H9 (cell line): ENCODE data around the gene TRIM54. TPM values are rescaled to one million over a fixed set of nuclear protein-coding genes. Genes with fewer than 3 reads are reported as not detected.

ENCODE experiments used
- DNase-seq: peaks from one replicate; pipeline ENCODE4 v3.0.0-alpha.2; 2017
- H2AFZ ChIP-seq: one replicate; pipeline ENCODE4 v1.6.1; 2013; ENCODE audit warnings: mild to moderate bottlenecking, low read length, control low read depth, moderate library complexity
- H2AK5ac ChIP-seq: 2 replicates; pipeline ENCODE4 v1.6.1; 2013; ENCODE audit warnings: low read length, control low read depth, mixed read lengths; ENCODE audit not compliant: insufficient read length
- H2BK120ac ChIP-seq: one replicate; pipeline ENCODE4 v1.6.1; 2013; ENCODE audit warnings: low read depth, mild to moderate bottlenecking, low read length, control low read depth, inconsistent platforms; ENCODE audit not compliant: poor library complexity, severe bottlenecking
- H2BK12ac ChIP-seq: 2 replicates; pipeline ENCODE4 v1.6.1; 2013; ENCODE audit warnings: low read length, control low read depth, mixed read lengths, low read depth; ENCODE audit not compliant: insufficient read length
- H2BK15ac ChIP-seq: 2 replicates; pipeline ENCODE4 v1.6.1; 2013; ENCODE audit warnings: low read depth, low read length, control low read depth
- H2BK20ac ChIP-seq: one replicate; pipeline ENCODE4 v1.6.1; 2013; ENCODE audit warnings: low read depth, mild to moderate bottlenecking, low read length, control low read depth, inconsistent platforms; ENCODE audit not compliant: poor library complexity, severe bottlenecking
- H2BK5ac ChIP-seq: 2 replicates; pipeline ENCODE4 v1.6.1; 2013; ENCODE audit warnings: low read length, control low read depth, mixed read lengths; ENCODE audit not compliant: insufficient read length
- H3K14ac ChIP-seq: 2 replicates; pipeline ENCODE4 v1.6.1; 2013; ENCODE audit warnings: low read length, control low read depth; ENCODE audit not compliant: insufficient read depth
- H3K18ac ChIP-seq: 2 replicates; pipeline ENCODE4 v1.6.1; 2013; ENCODE audit warnings: low read depth, mild to moderate bottlenecking, mixed read lengths, low read length, control low read depth; ENCODE audit not compliant: insufficient read length
- H3K23ac ChIP-seq: 2 replicates; pipeline ENCODE4 v1.6.1; 2013; ENCODE audit warnings: low read length, control low read depth, mixed read lengths, low read depth; ENCODE audit not compliant: insufficient read length
- H3K23me2 ChIP-seq: 2 replicates; pipeline ENCODE4 v1.6.1; 2013; ENCODE audit warnings: low read depth, mild to moderate bottlenecking, mixed read lengths, low read length, control low read depth; ENCODE audit not compliant: insufficient read length, poor library complexity, severe bottlenecking
- H3K27ac ChIP-seq: 2 replicates; pipeline ENCODE4 v1.5.1; 2013; ENCODE audit warnings: low read length, control low read depth, mixed read lengths, low read depth; ENCODE audit not compliant: insufficient read length
- H3K27me3 ChIP-seq: 2 replicates; pipeline ENCODE4 v1.6.1; 2013; ENCODE audit warnings: low read length, control low read depth, inconsistent platforms; ENCODE audit not compliant: insufficient read depth
- H3K4ac ChIP-seq: 2 replicates; pipeline ENCODE4 v1.6.1; 2013; ENCODE audit warnings: low read depth, mild to moderate bottlenecking, control low read depth, inconsistent platforms, low read length, moderate library complexity
- H3K4me1 ChIP-seq: 2 replicates; pipeline ENCODE4 v1.6.1; 2013; ENCODE audit warnings: low read length, control low read depth, inconsistent platforms; ENCODE audit not compliant: insufficient read depth
- H3K4me2 ChIP-seq: 2 replicates; pipeline ENCODE4 v1.6.1; 2013; ENCODE audit warnings: low read length, control low read depth, mixed read lengths; ENCODE audit not compliant: insufficient read length, insufficient read depth
- H3K56ac ChIP-seq: 2 replicates; pipeline ENCODE4 v1.6.1; 2013; ENCODE audit warnings: low read depth, mild to moderate bottlenecking, mixed read lengths, low read length, control low read depth; ENCODE audit not compliant: insufficient read length
- H3K79me1 ChIP-seq: 2 replicates; pipeline ENCODE4 v1.6.1; 2013; ENCODE audit warnings: low read depth, mild to moderate bottlenecking, moderate library complexity, low read length, control low read depth, inconsistent platforms; ENCODE audit not compliant: insufficient read depth, poor library complexity, severe bottlenecking
- H3K79me2 ChIP-seq: 2 replicates; pipeline ENCODE4 v1.6.1; 2013; ENCODE audit warnings: low read length, control low read depth, inconsistent platforms; ENCODE audit not compliant: insufficient read depth
- H3K9ac ChIP-seq: 2 replicates; pipeline ENCODE4 v1.6.1; 2013; ENCODE audit warnings: low read length, control low read depth, mixed read lengths; ENCODE audit not compliant: insufficient read length; ENCODE audit errors: extremely low read depth
- H3K9me3 ChIP-seq: one replicate; pipeline ENCODE4 v1.6.1; 2013; ENCODE audit warnings: low read depth, low read length, inconsistent platforms; ENCODE audit not compliant: control insufficient read depth
- H3T11ph ChIP-seq: one replicate; pipeline ENCODE4 v1.6.1; 2013; ENCODE audit warnings: mild to moderate bottlenecking, low read length, control low read depth, inconsistent platforms
- H4K20me1 ChIP-seq: one replicate; pipeline ENCODE4 v1.6.1; 2013; ENCODE audit not compliant: control insufficient read depth, insufficient read length, insufficient read depth
- H4K5ac ChIP-seq: 2 replicates; pipeline ENCODE4 v1.6.1; 2013; ENCODE audit warnings: low read depth, mild to moderate bottlenecking, mixed read lengths, low read length, control low read depth; ENCODE audit not compliant: insufficient read length
- H4K8ac ChIP-seq: replicated peaks from 2 replicates; pipeline ENCODE4 v1.6.1; 2013; ENCODE audit warnings: low read length, control low read depth, mixed read lengths, low read depth; ENCODE audit not compliant: insufficient read length
- H4K91ac ChIP-seq: 2 replicates; pipeline ENCODE4 v1.6.1; 2013; ENCODE audit warnings: low read depth, mild to moderate bottlenecking, moderate library complexity, mixed read lengths, low read length, control low read depth; ENCODE audit not compliant: insufficient read length
- H3K27ac Mint-ChIP-seq, 3 experiments: 2 replicates in 2 of 3; 3 replicates in 1 of 3; pipeline ENCODE4 v1.8.0; 2020 to 2021; ENCODE audit warnings: mixed read lengths in 3 of 3, mild to moderate bottlenecking in 1 of 3, moderate library complexity in 1 of 3
- H3K27me3 Mint-ChIP-seq: 2 replicates; pipeline ENCODE4 v1.8.0; 2021; ENCODE audit warnings: low read depth, mild to moderate bottlenecking, moderate library complexity, mixed read lengths
- H3K36me3 Mint-ChIP-seq, 3 experiments: 2 replicates in 2 of 3; 3 replicates in 1 of 3; pipeline ENCODE4 v1.8.0; 2020 to 2021; ENCODE audit warnings: low read depth in 3 of 3, mixed read lengths in 3 of 3; ENCODE audit not compliant: insufficient read depth in 1 of 3
- H3K4me1 Mint-ChIP-seq, 2 experiments: 2 replicates each; pipeline ENCODE4 v1.8.0; 2020; ENCODE audit warnings: mixed read lengths in 2 of 2
- H3K4me3 Mint-ChIP-seq, 2 experiments: 2 replicates in 1 of 2; 3 replicates in 1 of 2; pipeline ENCODE4 v1.8.0; 2020 to 2021; ENCODE audit warnings: mild to moderate bottlenecking in 2 of 2, mixed read lengths in 2 of 2, moderate library complexity in 1 of 2
- H3K9me3 Mint-ChIP-seq, 2 experiments: 2 replicates in 1 of 2; 3 replicates in 1 of 2; pipeline ENCODE4 v1.8.0; 2020; ENCODE audit warnings: mild to moderate bottlenecking in 2 of 2, mixed read lengths in 2 of 2, moderate library complexity in 1 of 2
- CTCF ChIP-seq: fragments of 200-600 bp; sonication (generic); conservative IDR thresholded peaks from 3 replicates; pipeline ENCODE4 v1.8.0; 2021; ENCODE audit warnings: antibody characterized with exemption, mild to moderate bottlenecking
- WGBS: extraction: QIAGEN DNeasy Blood & Tissue Kit; methylation state at CpG from one replicate; pipeline ENCODE4 v1.1.7; 2013; ENCODE audit warnings: missing lambda C conversion rate, low lambda C conversion rate, mixed read lengths; ENCODE audit not compliant: insufficient read length; ENCODE audit errors: extremely low coverage; 5-methylcytosine and 5-hydroxymethylcytosine counted together
- total RNA-seq: library from RNA; stranded (reverse); gene quantifications from 2 replicates; pipeline ENCODE4 v1.2.1, GENCODE V29; 2021

TRIM54 gene
- total RNA-seq, 1 experiment from 2014 or later: 5.0 TPM

GRCh38 chr2:27233341-27233740, 48.9 kb upstream of the TRIM54 start:
- no peak overlapping the region for H3K9ac ChIP-seq
- H3K79me1 ChIP-seq: no peaks in the 10 kb centered on the region
- no CpG with 5 or more reads among the region's 14 CpGs for WGBS
- H3K9me3 Mint-ChIP-seq: no peaks in the 10 kb centered on the region
- no peak overlapping the region for H2BK12ac ChIP-seq
- H2AFZ ChIP-seq: no peak overlapping the region
- H2AK5ac ChIP-seq: no peak overlapping the region
- H4K5ac ChIP-seq: no peak overlapping the region
- no peak overlapping the region for H2BK20ac ChIP-seq
- no peaks in the 10 kb centered on the region for H3K27me3 Mint-ChIP-seq
- no peak overlapping the region for H3K14ac ChIP-seq
- H3K4me1 ChIP-seq: no peaks in the 10 kb centered on the region
- no peak overlapping the region for H3K27ac Mint-ChIP-seq
- no peak overlapping the region for H3K56ac ChIP-seq
- H3K18ac ChIP-seq: no peak overlapping the region
- no peak for DNase-seq
- H3K4me2 ChIP-seq: no peak overlapping the region
- H4K8ac ChIP-seq: no peak overlapping the region
- H3K9me3 ChIP-seq: no peaks in the 10 kb centered on the region
- no peak overlapping the region for H3T11ph ChIP-seq
- no peaks in the 10 kb centered on the region for H3K23me2 ChIP-seq
- H4K91ac ChIP-seq: no peak overlapping the region
- no peaks in the 10 kb centered on the region for H3K79me2 ChIP-seq
- no peak overlapping the region for H2BK5ac ChIP-seq
- H3K27ac ChIP-seq: no peak overlapping the region
- H3K4me1 Mint-ChIP-seq: no peaks in the 10 kb centered on the region
- H3K23ac ChIP-seq: no peak overlapping the region
- H3K36me3 Mint-ChIP-seq: peaks cover 67 to 95% (median 89%) of the 10 kb centered on the region in 3 experiments
- peaks cover 2% of the 10 kb centered on the region for H4K20me1 ChIP-seq
- no peak overlapping the region for H2BK120ac ChIP-seq
- H3K4ac ChIP-seq: no peak overlapping the region
- peak overlapping the region in 1 of 2 experiments; percentile 23; a peak in 1 of 5 replicates for H3K4me3 Mint-ChIP-seq
- no peak overlapping the region for H2BK15ac ChIP-seq
- H3K27me3 ChIP-seq: no peaks in the 10 kb centered on the region
- TF ChIP-seq CTCF: no peak
